K562 (cell line): ENCODE measurements around the gene EXOC3. TPM values are rescaled to one million over a fixed set of nuclear protein-coding genes. Genes with fewer than 3 reads are reported as not detected.

Source experiments
- ATAC-seq: fragments of 200-7000 bp; cut with Tn5 transposase; 3 replicates; pipeline ENCODE4 v1.9.1; 2020; ENCODE audit warnings: moderate library complexity
- BruUV-seq: library from RNA; stranded (reverse); fragments of 400-500 nt; replicated peaks from 2 replicates; lab custom pipeline; 2021; lab: Mats Ljungman, UMichigan
- CTCF ChIA-PET: fragments of 300-600 bp; formaldehyde crosslinking; extraction: SDS; loops from one replicate; lab custom pipeline; 2021; ENCODE audit warnings: low intra/inter-chr PET ratio; lab: Yijun Ruan, JAX
- POLR2A ChIA-PET: fragments of 300-600, 350-650 bp; sonication (Branson Sonifier 250); formaldehyde crosslinking; extraction: SDS; loops from one replicate; lab custom pipeline; 2021; ENCODE audit warnings: antibody characterized with exemption, inconsistent platforms; lab: Yijun Ruan, JAX
- DNase-seq, 4 experiments: peaks; one replicate each; pipeline versions ENCODE4 v3.0.0 to v3.0.0-alpha.2; 2011 to 2018; ENCODE audit warnings: low spot score in 3 of 4, mixed read lengths in 3 of 4; ENCODE audit errors: extremely low read depth in 1 of 4
- FAIRE-seq: peaks from 2 replicates; lab custom pipeline; 2011; peaks lifted over from hg19 to GRCh38; lab: Jason Lieb, UNC
- H2AFZ ChIP-seq: 2 replicates; pipeline ENCODE4 v1.6.0; 2011; ENCODE audit warnings: low read depth, low read length, control low read depth, inconsistent platforms
- H3K27ac ChIP-seq: fragments of 200-600 bp; 3 replicates; pipeline ENCODE4 v1.8.0; 2011; ENCODE audit warnings: low read depth, mild to moderate bottlenecking, control low read depth, inconsistent platforms, low read length, moderate library complexity, mixed read lengths; ENCODE audit errors: extremely low read depth
- H3K27me3 ChIP-seq, 2 experiments: fragments of 300-600 bp in 1 of 2; 2 replicates in 1 of 2; 3 replicates in 1 of 2; pipeline versions ENCODE4 v1.6.0 to v1.8.0; 2011; ENCODE audit warnings: inconsistent platforms in 2 of 2, low read length in 2 of 2, mild to moderate bottlenecking in 1 of 2, mixed read lengths in 1 of 2, moderate library complexity in 1 of 2; ENCODE audit not compliant: control insufficient read depth in 2 of 2, insufficient read depth in 2 of 2
- H3K36me3 ChIP-seq: fragments of 300-600 bp; 3 replicates; pipeline ENCODE4 v1.8.0; 2011; ENCODE audit warnings: mild to moderate bottlenecking, low read length, inconsistent platforms; ENCODE audit not compliant: control insufficient read depth, insufficient read depth
- H3K4me1 ChIP-seq, 2 experiments: fragments of 200-600 bp in 1 of 2; replicated peaks in 1 of 2; 2 replicates in 1 of 2; 3 replicates in 1 of 2; pipeline versions ENCODE4 v1.5.1 to v1.8.0; 2011; ENCODE audit warnings: inconsistent platforms in 2 of 2, low read length in 2 of 2, mild to moderate bottlenecking in 1 of 2, mixed read lengths in 1 of 2, moderate library complexity in 1 of 2; ENCODE audit not compliant: control insufficient read depth in 2 of 2, insufficient read depth in 2 of 2
- H3K4me2 ChIP-seq: 2 replicates; pipeline ENCODE4 v1.6.1; 2011; ENCODE audit warnings: low read length, control low read depth, inconsistent platforms, mixed read lengths; ENCODE audit not compliant: insufficient read depth
- H3K4me3 ChIP-seq: fragments of 200-600 bp; sonication (generic), shearing (Covaris generic); 2 replicates; pipeline ENCODE4 v1.5.1; 2016; ENCODE audit warnings: control low read depth, inconsistent platforms
- H3K79me2 ChIP-seq: fragments of 200-600 bp; 3 replicates; pipeline ENCODE4 v1.8.0; 2011; ENCODE audit warnings: low read length, inconsistent platforms; ENCODE audit not compliant: control insufficient read depth, insufficient read depth
- H3K9ac ChIP-seq, 2 experiments: 2 replicates each; pipeline versions ENCODE4 v1.6.0 to v1.6.1; 2011; ENCODE audit warnings: low read depth in 2 of 2, low read length in 2 of 2, control low read depth in 1 of 2, inconsistent platforms in 1 of 2, mild to moderate bottlenecking in 1 of 2, mixed read lengths in 1 of 2; ENCODE audit not compliant: insufficient read depth in 1 of 2
- H3K9me1 ChIP-seq: one replicate; pipeline ENCODE4 v1.6.0; 2011; ENCODE audit warnings: inconsistent platforms, mild to moderate bottlenecking, low read length, moderate library complexity; ENCODE audit not compliant: control insufficient read depth, insufficient read depth
- H3K9me3 ChIP-seq: replicated peaks from 2 replicates; pipeline ENCODE4 v1.5.1; 2011; ENCODE audit warnings: low read depth, low read length, inconsistent platforms; ENCODE audit not compliant: control insufficient read depth, insufficient read depth
- H4K20me1 ChIP-seq: replicated peaks from 2 replicates; pipeline ENCODE4 v1.6.1; 2011; ENCODE audit warnings: low read length, inconsistent platforms, mixed read lengths; ENCODE audit not compliant: control insufficient read depth, insufficient read depth
- BHLHE40 ChIP-seq: IDR thresholded peaks from 2 replicates; pipeline ENCODE4 v1.6.1; 2011; ENCODE audit warnings: low read length, improper control_type of control experiment
- FOXA3 ChIP-seq, 2 experiments: fragments of 450-650 bp in 1 of 2; sonication (generic) in 1 of 2; formaldehyde crosslinking; IDR thresholded peaks in 1 of 2; conservative IDR thresholded peaks in 1 of 2; 2 replicates each; pipeline versions ENCODE4 v1.4.0 to v1.8.0; 2020 to 2022; ENCODE audit warnings: mild to moderate bottlenecking in 2 of 2, missing genetic modification reagents in 1 of 2
- HEY1 ChIP-seq: fragments of 250-450 bp; sonication (Bioruptor Pico); IDR thresholded peaks from 2 replicates; pipeline ENCODE4 v1.5.0; 2020; ENCODE audit warnings: mild to moderate bottlenecking, moderate library complexity, borderline replicate concordance
- ZNF263 ChIP-seq: sonication (generic); formaldehyde crosslinking; IDR thresholded peaks from 2 replicates; pipeline ENCODE4 v1.8.0; 2022; ENCODE audit warnings: mild to moderate bottlenecking, missing genetic modification reagents, borderline replicate concordance
- ZNF282 ChIP-seq: sonication (generic); formaldehyde crosslinking; IDR thresholded peaks from 2 replicates; pipeline ENCODE4 v1.8.1; 2023; ENCODE audit warnings: missing genetic modification reagents
- ZNF76 ChIP-seq: fragments of 250-450 bp; sonication (Bioruptor Pico); IDR thresholded peaks from 2 replicates; pipeline ENCODE4 v1.4.0; 2020; ENCODE audit warnings: mild to moderate bottlenecking, moderate library complexity, borderline replicate concordance
- WGBS: fragments of 100-300 bp; shearing (Covaris generic); methylation state at CpG from one replicate; pipeline ENCODE4 v1.1.6; 2016; ENCODE audit warnings: low coverage, mixed read lengths; ENCODE audit not compliant: insufficient coverage; ENCODE audit errors: missing lambda C conversion rate; 5-methylcytosine and 5-hydroxymethylcytosine counted together
- in situ Hi-C: fragments of 300-500 bp; cut with MboI; formaldehyde crosslinking; loops from 4 replicates; pipeline ENCODE4 v1.15.0; 2018; ENCODE audit warnings: inconsistent platforms, mixed read lengths
- intact Hi-C: fragments of 100-400 bp; cut with micrococcal nuclease; formaldehyde crosslinking; loops from 2 replicates; pipeline ENCODE4 v1.14.2; 2022
- polyA plus RNA-seq, 8 experiments: library from polyadenylated mRNA; depleted of rRNA in 4 of 8; stranded (reverse) in 5 of 8; unstranded in 3 of 8; fragments of >200 nt; fragmentation: Nextera tagmentation in 2 of 8; fragmentation: Illumina TruSeq in 1 of 8; extraction: Ambion mirVana in 2 of 8; extraction: Trizol in 1 of 8; gene quantifications; 2 replicates each; pipeline versions ENCODE4 v1.2.1 to v1.2.3, GENCODE V29; 2011 to 2014; ENCODE audit warnings: inconsistent platforms in 1 of 8, missing spikeins in 1 of 8
- total RNA-seq, 7 experiments: library from RNA; depleted of rRNA in 6 of 7; stranded (reverse); fragments of >200 nt in 6 of 7; fragmentation: Illumina TruSeq in 2 of 7; extraction: Trizol in 2 of 7; gene quantifications; 2 replicates each; pipeline versions ENCODE4 v1.2.1 to v1.2.3, GENCODE V29; 2011 to 2021; ENCODE audit warnings: low replicate concordance in 1 of 7
- TF ChIP-seq, protein P1 (sequence below): fragments of 150-350 bp; IDR thresholded peaks from 2 replicates; pipeline ENCODE4 v1.6.1; 2014; ENCODE audit warnings: low read depth, mild to moderate bottlenecking, low read length, borderline replicate concordance

EXOC3 gene
- total and polyA plus RNA-seq, 9 of the 15 experiments (the other 6 are each of a cell fraction or from before 2014, with no cell fraction given): 1.4 to 41.9 (median 22.4) TPM

DNA sequence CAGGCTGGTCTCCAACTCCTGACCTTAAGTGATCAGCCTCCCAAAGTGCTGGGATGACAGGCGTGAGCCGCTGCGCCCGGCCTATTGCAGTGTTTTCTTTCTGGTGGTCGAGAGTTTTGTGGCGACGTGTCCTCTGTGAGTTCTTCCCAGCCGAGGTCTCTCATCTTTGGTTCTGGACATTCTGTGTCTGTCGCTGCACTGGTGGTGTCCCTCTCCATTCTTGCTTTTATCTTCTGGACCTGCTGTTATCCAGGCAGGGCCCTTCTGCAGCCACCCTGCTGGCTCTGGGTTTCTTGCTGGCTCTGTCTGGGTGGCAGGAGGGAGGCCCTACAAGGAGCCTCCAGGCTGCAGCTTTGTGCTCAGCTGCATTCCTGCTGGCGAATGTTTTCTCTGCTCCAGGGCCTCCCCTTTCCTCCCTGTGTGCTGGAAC lies 49.1 kb upstream of the EXOC3 start (continued):
- TF ChIP-seq, protein P1, sequence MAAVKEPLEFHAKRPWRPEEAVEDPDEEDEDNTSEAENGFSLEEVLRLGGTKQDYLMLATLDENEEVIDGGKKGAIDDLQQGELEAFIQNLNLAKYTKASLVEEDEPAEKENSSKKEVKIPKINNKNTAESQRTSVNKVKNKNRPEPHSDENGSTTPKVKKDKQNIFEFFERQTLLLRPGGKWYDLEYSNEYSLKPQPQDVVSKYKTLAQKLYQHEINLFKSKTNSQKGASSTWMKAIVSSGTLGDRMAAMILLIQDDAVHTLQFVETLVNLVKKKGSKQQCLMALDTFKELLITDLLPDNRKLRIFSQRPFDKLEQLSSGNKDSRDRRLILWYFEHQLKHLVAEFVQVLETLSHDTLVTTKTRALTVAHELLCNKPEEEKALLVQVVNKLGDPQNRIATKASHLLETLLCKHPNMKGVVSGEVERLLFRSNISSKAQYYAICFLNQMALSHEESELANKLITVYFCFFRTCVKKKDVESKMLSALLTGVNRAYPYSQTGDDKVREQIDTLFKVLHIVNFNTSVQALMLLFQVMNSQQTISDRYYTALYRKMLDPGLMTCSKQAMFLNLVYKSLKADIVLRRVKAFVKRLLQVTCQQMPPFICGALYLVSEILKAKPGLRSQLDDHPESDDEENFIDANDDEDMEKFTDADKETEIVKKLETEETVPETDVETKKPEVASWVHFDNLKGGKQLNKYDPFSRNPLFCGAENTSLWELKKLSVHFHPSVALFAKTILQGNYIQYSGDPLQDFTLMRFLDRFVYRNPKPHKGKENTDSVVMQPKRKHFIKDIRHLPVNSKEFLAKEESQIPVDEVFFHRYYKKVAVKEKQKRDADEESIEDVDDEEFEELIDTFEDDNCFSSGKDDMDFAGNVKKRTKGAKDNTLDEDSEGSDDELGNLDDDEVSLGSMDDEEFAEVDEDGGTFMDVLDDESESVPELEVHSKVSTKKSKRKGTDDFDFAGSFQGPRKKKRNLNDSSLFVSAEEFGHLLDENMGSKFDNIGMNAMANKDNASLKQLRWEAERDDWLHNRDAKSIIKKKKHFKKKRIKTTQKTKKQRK: no peak
- no peak for TF ChIP-seq BHLHE40
- TF ChIP-seq ZNF76 (CRISPR knock-in tag): no peak

DNA sequence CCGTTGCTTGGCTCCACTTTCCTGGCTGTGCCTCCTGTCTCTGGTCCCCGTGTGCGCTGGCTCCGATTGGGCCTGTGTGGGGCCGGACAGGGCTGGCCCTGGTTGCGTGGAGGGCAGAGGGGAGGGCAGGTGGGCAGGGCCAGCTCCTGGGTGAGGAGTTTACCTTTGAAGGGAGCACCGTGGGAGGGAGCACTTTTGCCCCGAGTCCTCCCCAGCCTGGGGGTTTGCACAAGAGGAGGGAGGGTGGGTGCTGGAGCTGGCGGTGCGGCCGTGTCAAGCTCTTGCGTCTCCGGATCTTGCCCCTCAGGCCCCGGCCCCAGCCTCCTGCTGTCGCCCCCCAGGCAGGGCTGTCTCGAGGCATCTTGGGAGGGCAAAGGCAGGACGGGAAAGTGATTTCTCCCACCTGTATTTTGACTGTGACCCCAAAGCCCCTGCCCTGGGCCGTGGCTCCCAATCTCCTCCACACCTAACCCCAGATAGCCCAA lies 48.3 kb upstream of the EXOC3 start:
- no TSS peak for BruUV-seq
- Histone ChIP-seq H3K27me3 (peaks cover 26 to 69% of the 10 kb centered on the region in 2 experiments), H3K9me1 (no peaks in the 10 kb centered on the region)
- FAIRE-seq: no peak
- intact Hi-C loops: no loop called here
- TF ChIP-seq ZNF263: peak; percentile 90
- no peak for TF ChIP-seq FOXA3 (CRISPR knock-in tag; conservative IDR thresholded peaks at IDR 0.05 in 1 of 2, IDR thresholded peaks at IDR 0.05 in 1 of 2)
- TF ChIP-seq HEY1 (CRISPR knock-in tag): no peak
- no peak for TF ChIP-seq ZNF282 (CRISPR knock-in tag)
- TF ChIP-seq, all 486 proteins: peak for 1
- H3K27ac ChIP-seq: no peak overlapping the region
- ChIA-PET CTCF (no interaction called here), POLR2A (interaction anchor here (0.6 to 1.3 kb wide), 3 partner anchors 8 to 206 kb away, joined by 3 to 4 read pairs (median 3); no protein-coding TSS in a partner anchor)
- no peaks in the 10 kb centered on the region for H3K36me3 ChIP-seq
- H4K20me1 ChIP-seq: peaks cover 26% of the 10 kb centered on the region
- H3K79me2 ChIP-seq: no peaks in the 10 kb centered on the region
- in situ Hi-C loops: no loop called here
- peaks cover 0 to 21% of the 10 kb centered on the region in 2 experiments; a peak in 2 of 5 replicates for H3K4me1 ChIP-seq
- H3K4me3 ChIP-seq: no peak overlapping the region
- DNase-seq: peak in 1 of 4 experiments; percentile 9
- H2AFZ ChIP-seq: no peak overlapping the region
- peak overlapping the region in 1 of 2 experiments; percentile 45; a peak in 1 of 4 replicates for H3K9ac ChIP-seq
- no peaks in the 10 kb centered on the region for H3K9me3 ChIP-seq
- WGBS: 16% methylated on average over 13 of the region's 18 CpGs
- H3K4me2 ChIP-seq: no peak overlapping the region
- ATAC-seq: no peak
